GM19035 (cell line): ENCODE data around the gene ASXL1.

ENCODE experiments used
- ATAC-seq: cut with Tn5 transposase; IDR thresholded peaks from one replicate; pipeline ENCODE4 v1.9.1; 2021; ENCODE audit not compliant: unreplicated experiment

Gene ASXL1

GRCh38 chr20:32438331-32438858, 80.3 kb downstream of the ASXL1 start:
- no peak for ATAC-seq

GRCh38 chr20:32439132-32439829, 81.2 kb downstream of the ASXL1 start:
- ATAC-seq: no peak

GRCh38 chr20:32440069-32440757, 82.1 kb downstream of the ASXL1 start:
- ATAC-seq: no peak

GRCh38 chr20:32440758-32441078, 82.6 kb downstream of the ASXL1 start:
- no peak for ATAC-seq

- ATAC-seq: no peak
Measured at GRCh38 chr20:32441638-32442037, 83.5 kb downstream of the ASXL1 start.

GRCh38 chr20:32442630-32443373, 84.7 kb downstream of the ASXL1 start:
- ATAC-seq: no peak

GRCh38 chr20:32443386-32443974, 85.3 kb downstream of the ASXL1 start:
- no peak for ATAC-seq

- ATAC-seq: no peak
Measured at GRCh38 chr20:32444474-32445220, 86.5 kb downstream of the ASXL1 start.

- no peak for ATAC-seq
Measured at GRCh38 chr20:32445539-32446273, 87.6 kb downstream of the ASXL1 start.

- ATAC-seq: no peak
Measured at GRCh38 chr20:32446301-32447100, 88.4 kb downstream of the ASXL1 start.

GRCh38 chr20:32447136-32448027, 89.3 kb downstream of the ASXL1 start:
- no peak for ATAC-seq

- no peak for ATAC-seq
Measured at GRCh38 chr20:32448306-32449056, 90.3 kb downstream of the ASXL1 start.

- no peak for ATAC-seq
Measured at GRCh38 chr20:32449057-32449889, 91.1 kb downstream of the ASXL1 start.

- ATAC-seq: no peak
Measured at GRCh38 chr20:32449890-32450401, 91.8 kb downstream of the ASXL1 start.

GRCh38 chr20:32450484-32451061, 92.4 kb downstream of the ASXL1 start:
- ATAC-seq: no peak

GRCh38 chr20:32451340-32451681, 93.2 kb downstream of the ASXL1 start:
- ATAC-seq: no peak
